CD4-positive, alpha-beta T cell (primary cell): ENCODE data around the gene ANKRD45. TPM values are rescaled to one million over a fixed set of nuclear protein-coding genes. Genes with fewer than 3 reads are reported as not detected.

Experiments
- ATAC-seq: fragments of 200-7000 bp; cut with Tn5 transposase; one replicate; pipeline ENCODE4 v1.10.0; 2022; ENCODE audit warnings: mild to moderate bottlenecking; ENCODE audit not compliant: poor library complexity
- CTCF ChIA-PET: fragments of 350-600 bp; sonication (Branson Sonifier 250); formaldehyde crosslinking; loops from one replicate; lab custom pipeline; 2021; ENCODE audit warnings: antibody characterized with exemption, inconsistent platforms; lab: Charles Lee
- POLR2A ChIA-PET: fragments of 350-600 bp; sonication (Branson Sonifier 250); formaldehyde crosslinking; loops from one replicate; lab custom pipeline; 2021; ENCODE audit warnings: antibody characterized with exemption, inconsistent platforms; lab: Charles Lee
- DNase-seq, 14 experiments: peaks; one replicate each; pipeline ENCODE4 v3.0.0-alpha.2; 2013 to 2020; ENCODE audit warnings: mixed read lengths in 2 of 14
- H3K27ac ChIP-seq, 2 donors: one replicate each; pipeline versions ENCODE4 v1.5.1 to v1.7.0; 2013; ENCODE audit warnings: low read length in 2 of 2, low read depth in 1 of 2, mild to moderate bottlenecking in 1 of 2
- H3K27me3 ChIP-seq, 2 experiments: 1 replicate in 1 of 2; 2 replicates in 1 of 2; pipeline versions ENCODE4 v1.6.1 to v1.7.0; 2013; ENCODE audit warnings: low read length in 2 of 2, control low read depth in 1 of 2, mild to moderate bottlenecking in 1 of 2, moderate library complexity in 1 of 2; ENCODE audit not compliant: insufficient read depth in 2 of 2, control insufficient read depth in 1 of 2
- H3K36me3 ChIP-seq: one replicate; pipeline ENCODE4 v1.6.1; 2013; ENCODE audit warnings: low read length, control low read depth; ENCODE audit not compliant: insufficient read depth
- H3K4me1 ChIP-seq: one replicate; pipeline ENCODE4 v1.6.1; 2013; ENCODE audit warnings: low read length, control low read depth; ENCODE audit not compliant: insufficient read depth
- H3K4me3 ChIP-seq: one replicate; pipeline ENCODE4 v1.5.1; 2013; ENCODE audit warnings: mild to moderate bottlenecking, low read length, moderate library complexity
- H3K9me3 ChIP-seq, 2 experiments: 1 replicate in 1 of 2; 2 replicates in 1 of 2; pipeline versions ENCODE4 v1.6.1 to v1.7.0; 2013; ENCODE audit warnings: low read length in 2 of 2, mild to moderate bottlenecking in 2 of 2, control low read depth in 1 of 2, moderate library complexity in 1 of 2; ENCODE audit not compliant: control insufficient read depth in 1 of 2, insufficient read depth in 1 of 2
- H3K27ac Mint-ChIP-seq: one replicate; pipeline ENCODE4 v1.8.0; 2020; ENCODE audit warnings: mixed read lengths
- H3K27me3 Mint-ChIP-seq: one replicate; pipeline ENCODE4 v1.8.0; 2021; ENCODE audit warnings: mixed read lengths
- H3K36me3 Mint-ChIP-seq: one replicate; pipeline ENCODE4 v1.8.0; 2021; ENCODE audit warnings: low read depth, mixed read lengths
- H3K4me1 Mint-ChIP-seq: one replicate; pipeline ENCODE4 v1.8.0; 2021; ENCODE audit warnings: low read depth, mixed read lengths
- H3K4me3 Mint-ChIP-seq: one replicate; pipeline ENCODE4 v1.8.0; 2020; ENCODE audit warnings: mild to moderate bottlenecking, mixed read lengths
- H3K9me3 Mint-ChIP-seq: one replicate; pipeline ENCODE4 v1.8.0; 2020; ENCODE audit warnings: mixed read lengths
- CTCF ChIP-seq: fragments of 200-600 bp; IDR thresholded peaks from one replicate; pipeline ENCODE4 v1.8.0; 2022; ENCODE audit warnings: antibody characterized with exemption, mild to moderate bottlenecking
- intact Hi-C, 2 experiments: fragments of 100-400 bp; cut with DNase I in 1 of 2; cut with micrococcal nuclease in 1 of 2; formaldehyde crosslinking; loops; one replicate each; pipeline versions ENCODE4 v1.15.1 to v1.9.0; 2023 to 2025; cut with DNase I, micrococcal nuclease
- polyA plus RNA-seq, 2 donors: library from polyadenylated mRNA; unstranded; fragments of 120-200 nt; gene quantifications; one replicate each; pipeline ENCODE4 v1.2.1, GENCODE V29; 2013
- total RNA-seq, 174 experiments: library from RNA in 2 of 174; stranded (reverse) in 2 of 174; gene quantifications; one replicate each; pipeline ENCODE4 v1.2.3 and lab custom pipeline; 2021 to 2026

ANKRD45 gene
- total RNA-seq (not detected), total RNA-seq (lab: John Stamatoyannopoulos, UW) (0 to 0.20 (median 0) reads per million in 172 experiments)
- not detected for polyA plus RNA-seq (2013, experiment 1 of 2)
- polyA plus RNA-seq (2013, experiment 2 of 2), result 0.03 TPM

- Histone ChIP-seq H3K36me3 (no peaks in the 10 kb centered on the region), H3K27ac (no peak within 1 kb of the TSS), H3K4me1 (peaks cover 6% of the 10 kb centered on the region), H3K4me3 (no peak within 1 kb of the TSS), H3K27me3 (peaks cover 17 to 33% of the 10 kb centered on the region in 2 experiments), H3K9me3 (peaks cover 0 to 4% of the 10 kb centered on the region in 2 experiments)
- H3K36me3 Mint-ChIP-seq, result no peaks in the 10 kb centered on the region
- TF ChIP-seq CTCF, result no peak
- CTCF ChIA-PET, result no interaction called here
- peaks cover 4% of the 10 kb centered on the region for H3K4me1 Mint-ChIP-seq
- H3K27me3 Mint-ChIP-seq, result peaks cover 43% of the 10 kb centered on the region
- peaks cover 2% of the 10 kb centered on the region for H3K9me3 Mint-ChIP-seq
- no peak for ATAC-seq
- intact Hi-C loops, result no loop called here
- no peak within 1 kb of the TSS for H3K27ac Mint-ChIP-seq
- H3K4me3 Mint-ChIP-seq, result no peak within 1 kb of the TSS
- DNase-seq, result peak in 3 of 14 experiments; percentile 2 to 10 (median 10)
- POLR2A ChIA-PET, result no interaction called here
Observed at GRCh38 chr1:173669491-173669941, at the start of gene ANKRD45. Gene ANKRD45, minus strand, starts transcription at chr1:173669851. Its CDS starts 10,433 bp downstream, at chr1:173659418.

- ChIA-PET POLR2A (interaction anchor here (0.5 kb wide), 1 partner anchor 15 kb away, joined by 3 read pairs; no protein-coding TSS in a partner anchor), CTCF (interaction anchor here (1.0 kb wide), 1 partner anchor 16 kb away, joined by 3 read pairs; no protein-coding TSS in a partner anchor)
- no peaks in the 10 kb centered on the region for H3K27me3 Mint-ChIP-seq
- Histone ChIP-seq H3K4me1 (peaks cover 8% of the 10 kb centered on the region), H3K9me3 (no peaks in the 10 kb centered on the region), H3K27ac (no peak overlapping the region), H3K4me3 (no peak overlapping the region), H3K36me3 (peaks cover 13% of the 10 kb centered on the region), H3K27me3 (peaks cover 0 to 4% of the 10 kb centered on the region in 2 experiments)
- no peak for TF ChIP-seq CTCF
- no peaks in the 10 kb centered on the region for H3K9me3 Mint-ChIP-seq
- H3K4me3 Mint-ChIP-seq, result peak overlapping the region; percentile 78
- H3K36me3 Mint-ChIP-seq, result peaks cover 49% of the 10 kb centered on the region
- peak overlapping the region; percentile 47 for H3K27ac Mint-ChIP-seq
- intact Hi-C loops, result loop anchor here (5.0 to 10.0 kb wide), 6 partner anchors 108 to 1288 kb away; partner anchors contain the start of genes CENPL (in 1 of the 2), DARS2 (in 1 of the 2), RC3H1 (in 1 of the 2) and SUCO (in 1 of the 2)
- H3K4me1 Mint-ChIP-seq, result peaks cover 55% of the 10 kb centered on the region
- ATAC-seq (no peak), DNase-seq (no peak)
Observed at GRCh38 chr1:173717238-173717637, 47.6 kb upstream of the ANKRD45 start.

- peaks cover 3% of the 10 kb centered on the region for H3K36me3 ChIP-seq
Observed at GRCh38 chr1:173715538-173715844, 45.8 kb upstream of the ANKRD45 start.

More at GRCh38 chr1:173715538-173715844, 45.8 kb upstream of the ANKRD45 start:
- Mint-ChIP-seq H3K36me3 (peaks cover 32% of the 10 kb centered on the region), H3K27me3 (peaks cover 12% of the 10 kb centered on the region), H3K4me1 (peaks cover 41% of the 10 kb centered on the region), H3K9me3 (no peaks in the 10 kb centered on the region), H3K27ac (peak overlapping the region; percentile 91), H3K4me3 (peak overlapping the region; percentile 97)
- TF ChIP-seq CTCF, result no peak
- ATAC-seq, result no peak
- Histone ChIP-seq H3K27me3 (peaks cover 1 to 19% of the 10 kb centered on the region in 2 experiments), H3K27ac (peak overlapping the region; percentile 73 to 81), H3K4me1 (peaks cover 8% of the 10 kb centered on the region), H3K9me3 (no peaks in the 10 kb centered on the region), H3K4me3 (peak overlapping the region; percentile 63)
- DNase-seq, result no peak
- ChIA-PET CTCF (interaction anchor here (1.0 to 1.8 kb wide), 4 partner anchors 71 to 1285 kb away, joined by 3 to 8 read pairs (median 4); partner anchors contain the start of genes CENPL and DARS2), POLR2A (interaction anchor here (1.0 to 3.6 kb wide), 8 partner anchors 8 to 1183 kb away, joined by 3 to 36 read pairs (median 6); partner anchors contain the start of genes CENPL, DARS2, GAS5 and PRDX6)
- intact Hi-C loops, result loop anchor here (2.0 to 10.0 kb wide), 9 partner anchors 109 to 1289 kb away; partner anchors contain the start of genes CENPL (in 2 of the 2), DARS2 (in 2 of the 2), RC3H1 (in 1 of the 2) and SUCO (in 1 of the 2)
